ENCODE results near the gene DPPA5. TPM values are rescaled to one million over a fixed set of nuclear protein-coding genes. Genes with fewer than 3 reads are reported as not detected.

DPPA5 gene, protein sequence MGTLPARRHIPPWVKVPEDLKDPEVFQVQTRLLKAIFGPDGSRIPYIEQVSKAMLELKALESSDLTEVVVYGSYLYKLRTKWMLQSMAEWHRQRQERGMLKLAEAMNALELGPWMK
- total RNA-seq (not detected in 2 replicates), polyA plus RNA-seq (not detected in 2 replicates), polyA minus RNA-seq (not detected in 2 replicates), Bru-seq, nascent RNA (not detected), BruChase-seq, experiment 1, labeled RNA remaining after a 6-hour chase (not detected), BruChase-seq, experiment 2, labeled RNA remaining after a 2-hour chase (percentile 17 among the genes with signal in this experiment)
- not detected in 2 replicates for polyA plus RNA-seq (2011; cell fraction: cytosol; rRNA removed)
- not detected in 2 replicates for polyA plus RNA-seq (2011; cell fraction: nucleus; rRNA removed)
- polyA plus RNA-seq (2012), result not detected in 2 replicates
- not detected for polyA minus RNA-seq (2011; cell fraction: cytosol; rRNA and poly(A)+ RNA removed)
- not detected in 2 replicates for polyA minus RNA-seq (2011; cell fraction: nucleus; rRNA and poly(A)+ RNA removed)
- long read RNA-seq, result 0 reads

DNA sequence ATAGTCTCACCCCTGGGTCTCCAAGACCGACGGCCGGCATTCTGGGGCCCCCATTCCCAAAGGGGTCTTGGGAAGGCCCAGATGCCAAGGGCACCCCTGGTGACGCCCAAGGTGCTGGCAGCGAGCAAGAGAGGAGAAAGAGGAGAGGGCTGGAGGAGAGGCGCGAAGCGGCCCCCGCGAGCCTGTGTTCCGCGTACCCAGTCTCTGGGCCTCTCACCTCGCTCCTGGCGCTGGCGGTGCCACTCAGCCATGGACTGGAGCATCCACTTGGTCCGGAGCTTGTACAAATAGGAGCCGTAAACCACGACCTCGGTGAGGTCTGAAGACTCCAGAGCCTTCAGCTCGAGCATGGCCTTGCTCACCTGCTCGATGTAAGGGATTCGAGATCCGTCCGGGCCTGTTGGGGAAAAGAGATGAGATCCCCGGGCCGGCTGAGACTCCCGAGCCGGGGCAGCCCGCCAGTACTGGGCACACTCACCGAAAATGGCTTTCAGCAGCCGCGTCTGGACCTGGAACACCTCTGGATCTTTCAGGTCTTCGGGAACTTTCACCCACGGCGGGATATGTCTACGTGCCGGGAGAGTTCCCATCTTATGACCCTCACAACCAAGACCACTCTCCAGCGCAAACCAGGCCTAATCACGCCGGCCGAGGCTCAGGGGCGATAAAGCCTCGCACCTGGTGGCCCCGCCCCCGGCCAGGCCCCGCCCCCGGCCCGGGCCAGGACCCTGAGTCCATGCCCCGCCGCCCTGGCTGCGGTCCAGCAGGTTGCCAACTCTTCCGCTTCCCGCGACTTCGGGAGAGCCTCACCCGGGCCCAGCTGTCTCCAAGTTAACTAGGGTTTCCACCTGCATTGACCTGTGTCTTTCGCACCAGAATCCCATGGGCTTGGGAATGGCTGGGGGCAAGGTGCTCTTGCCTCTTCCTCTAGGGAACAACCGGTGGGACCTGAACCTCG is at the start of gene DPPA5:
Gene DPPA5 (minus strand): TSS at position 641 of the 958 bp plus-strand sequence. CDS start 51 bp downstream, at position 590.
- FAIRE-seq (no peak), DNase-seq (ENCODE audit: low read depth, low spot score) (no peak)
- H2AFZ ChIP-seq (ENCODE audit: low read depth, low read length), result no peak within 1 kb of the TSS
- no peaks in the 10 kb centered on the region for H3K4me1 ChIP-seq (ENCODE audit: control insufficient read depth, extremely low read depth, insufficient read depth, low read length)
- H3K36me3 ChIP-seq (ENCODE audit: control insufficient read depth in 2 of 2, extremely low read depth in 1 of 2, insufficient read depth in 2 of 2, low read length in 2 of 2), result no peaks in the 10 kb centered on the region
- H4K20me1 ChIP-seq (replicated peaks; ENCODE audit: control insufficient read depth, extremely low read depth, insufficient read depth, low read length), result no peaks in the 10 kb centered on the region
- dilution Hi-C loops (cut with MboI; ENCODE audit: extremely low pct_ligation_motif_present, low sequenced_read_pairs) (no loop called here), intact Hi-C loops (cut with micrococcal nuclease) (no loop called here)
- no peak for TF ChIP-seq EZH2 (IDR thresholded peaks at IDR 0.05; ENCODE audit: borderline replicate concordance, low read depth, low read length, severe bottlenecking)
- no peak for TF ChIP-seq POLR2A (IDR thresholded peaks at IDR 0.05; ENCODE audit: low read depth, low read length)
- no peak for TF ChIP-seq FOS (IDR thresholded peaks at IDR 0.05; ENCODE audit: borderline replicate concordance, insufficient read depth, low read length)
- no peak for TF ChIP-seq MYC (IDR thresholded peaks at IDR 0.05; ENCODE audit: low read depth, low read length)
- TF ChIP-seq JUN (IDR thresholded peaks at IDR 0.05; ENCODE audit: borderline replicate concordance, insufficient read depth, insufficient read length, low read depth), result no peak
- TF ChIP-seq, protein P1, sequence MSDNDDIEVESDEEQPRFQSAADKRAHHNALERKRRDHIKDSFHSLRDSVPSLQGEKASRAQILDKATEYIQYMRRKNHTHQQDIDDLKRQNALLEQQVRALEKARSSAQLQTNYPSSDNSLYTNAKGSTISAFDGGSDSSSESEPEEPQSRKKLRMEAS (IDR thresholded peaks at IDR 0.05; ENCODE audit: insufficient read depth, insufficient read length), result no peak
- TF ChIP-seq, protein P2, sequence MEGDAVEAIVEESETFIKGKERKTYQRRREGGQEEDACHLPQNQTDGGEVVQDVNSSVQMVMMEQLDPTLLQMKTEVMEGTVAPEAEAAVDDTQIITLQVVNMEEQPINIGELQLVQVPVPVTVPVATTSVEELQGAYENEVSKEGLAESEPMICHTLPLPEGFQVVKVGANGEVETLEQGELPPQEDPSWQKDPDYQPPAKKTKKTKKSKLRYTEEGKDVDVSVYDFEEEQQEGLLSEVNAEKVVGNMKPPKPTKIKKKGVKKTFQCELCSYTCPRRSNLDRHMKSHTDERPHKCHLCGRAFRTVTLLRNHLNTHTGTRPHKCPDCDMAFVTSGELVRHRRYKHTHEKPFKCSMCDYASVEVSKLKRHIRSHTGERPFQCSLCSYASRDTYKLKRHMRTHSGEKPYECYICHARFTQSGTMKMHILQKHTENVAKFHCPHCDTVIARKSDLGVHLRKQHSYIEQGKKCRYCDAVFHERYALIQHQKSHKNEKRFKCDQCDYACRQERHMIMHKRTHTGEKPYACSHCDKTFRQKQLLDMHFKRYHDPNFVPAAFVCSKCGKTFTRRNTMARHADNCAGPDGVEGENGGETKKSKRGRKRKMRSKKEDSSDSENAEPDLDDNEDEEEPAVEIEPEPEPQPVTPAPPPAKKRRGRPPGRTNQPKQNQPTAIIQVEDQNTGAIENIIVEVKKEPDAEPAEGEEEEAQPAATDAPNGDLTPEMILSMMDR (IDR thresholded peaks at IDR 0.05; ENCODE audit: extremely low read depth in 1 of 2, insufficient read depth in 1 of 2, low read depth in 1 of 2, low read length in 2 of 2), result no peak
- TF ChIP-seq POLR2AphosphoS5 (IDR thresholded peaks at IDR 0.05; ENCODE audit: insufficient read depth, low read depth, low read length), result no peak
- TF ChIP-seq GATA2 (IDR thresholded peaks at IDR 0.05; ENCODE audit: insufficient read depth, insufficient read length, low read depth, low read length), result no peak
- no peaks in the 10 kb centered on the region for H3K79me2 ChIP-seq (ENCODE audit: control insufficient read depth, insufficient read depth, low read length)
- H3K27ac ChIP-seq (ENCODE audit: insufficient read depth, low read depth, low read length), result no peak within 1 kb of the TSS
- POLR2A ChIA-PET, result no interaction called here
- H3K9me1 ChIP-seq (replicated peaks; ENCODE audit: control insufficient read depth, extremely low read depth, insufficient read depth, low read length), result no peaks in the 10 kb centered on the region
- H3K27me3 ChIP-seq (ENCODE audit: control insufficient read depth in 2 of 2, insufficient read depth in 2 of 2, low read length in 2 of 2), result peaks cover 13 to 16% of the 10 kb centered on the region in 2 experiments
- CTCF ChIA-PET, result no interaction called here
- BruUV-seq (replicated peaks), result no TSS peak
- H3K9ac ChIP-seq (replicated peaks; ENCODE audit: extremely low read depth, insufficient read depth, low read length), result no peak within 1 kb of the TSS
- no peaks in the 10 kb centered on the region for H3K9me3 ChIP-seq (replicated peaks; ENCODE audit: control insufficient read depth, insufficient read depth, low read length)
- no peak within 1 kb of the TSS for H3K4me2 ChIP-seq (ENCODE audit: insufficient read depth, low read length)
- no peak within 1 kb of the TSS for H3K4me3 ChIP-seq (replicated peaks in 1 of 3; ENCODE audit: insufficient read depth in 1 of 3, low read depth in 1 of 3, low read length in 3 of 3)
